DND-41 (cell line): ENCODE results near the gene DHCR7.

Experiments
- ATAC-seq: fragments of 200-7000 bp; cut with Tn5 transposase; 3 replicates; pipeline ENCODE4 v1.9.1; 2021; ENCODE audit warnings: low read depth; ENCODE audit not compliant: insufficient read depth
- DNase-seq: peaks from one replicate; pipeline ENCODE4 v3.0.0-alpha.2; 2020
- H2AFZ ChIP-seq: 2 replicates; pipeline ENCODE4 v1.6.0; 2012; ENCODE audit warnings: low read depth, low read length
- H3K27ac ChIP-seq: 2 replicates; pipeline ENCODE4 v1.5.1; 2012; ENCODE audit warnings: low read length, inconsistent platforms
- H3K27me3 ChIP-seq: fragments of 200-600 bp; sonication (generic); 2 replicates; pipeline ENCODE4 v1.6.0; 2012; ENCODE audit warnings: low read length, mild to moderate bottlenecking, inconsistent platforms; ENCODE audit not compliant: insufficient read depth, poor library complexity
- H3K36me3 ChIP-seq: 2 replicates; pipeline ENCODE4 v1.5.1; 2012; ENCODE audit warnings: low read length, inconsistent platforms; ENCODE audit not compliant: insufficient read depth
- H3K4me1 ChIP-seq: 2 replicates; pipeline ENCODE4 v1.5.1; 2012; ENCODE audit warnings: mild to moderate bottlenecking, low read length; ENCODE audit not compliant: insufficient read depth
- H3K4me2 ChIP-seq: 2 replicates; pipeline ENCODE4 v1.6.0; 2012; ENCODE audit warnings: mild to moderate bottlenecking, moderate library complexity, low read length, inconsistent platforms; ENCODE audit not compliant: insufficient read depth
- H3K4me3 ChIP-seq, 2 experiments: fragments of 200-600 bp in 1 of 2; shearing (Covaris generic) in 1 of 2; 2 replicates each; pipeline ENCODE4 v1.5.1; 2012 to 2016; ENCODE audit warnings: inconsistent platforms in 2 of 2, low read length in 2 of 2, mild to moderate bottlenecking in 2 of 2, low read depth in 1 of 2, moderate library complexity in 1 of 2
- H3K79me2 ChIP-seq: 2 replicates; pipeline ENCODE4 v1.6.0; 2012; ENCODE audit warnings: low read length, inconsistent platforms; ENCODE audit not compliant: insufficient read depth
- H3K9ac ChIP-seq: 2 replicates; pipeline ENCODE4 v1.6.0; 2012; ENCODE audit warnings: low read depth, mild to moderate bottlenecking, inconsistent platforms, low read length, moderate library complexity
- H3K9me3 ChIP-seq: 2 replicates; pipeline ENCODE4 v1.5.1; 2012; ENCODE audit warnings: low read length, moderate library complexity, mild to moderate bottlenecking, inconsistent platforms; ENCODE audit not compliant: insufficient read depth, severe bottlenecking
- H4K20me1 ChIP-seq: 2 replicates; pipeline ENCODE4 v1.6.0; 2012; ENCODE audit warnings: low read length; ENCODE audit not compliant: insufficient read depth
- CTCF ChIP-seq: IDR thresholded peaks from 2 replicates; pipeline ENCODE4 v1.5.1; 2012; ENCODE audit warnings: borderline replicate concordance, low read length, moderate library complexity, mild to moderate bottlenecking; ENCODE audit not compliant: poor library complexity, severe bottlenecking; ENCODE audit errors: extremely low read depth
- EZH2 ChIP-seq: IDR thresholded peaks from 3 replicates; pipeline ENCODE4 v1.6.1; 2012; ENCODE audit warnings: borderline replicate concordance, low read depth, mild to moderate bottlenecking, moderate library complexity, low read length, inconsistent platforms; ENCODE audit not compliant: severe bottlenecking

Gene DHCR7

GRCh38 chr11:71434576-71435130 is 13.5 kb downstream of the DHCR7 start:
- peaks cover 49% of the 10 kb centered on the region for H3K36me3 ChIP-seq
- H3K9ac ChIP-seq = no peak overlapping the region
- no peaks in the 10 kb centered on the region for H3K27me3 ChIP-seq
- H3K9me3 ChIP-seq = no peaks in the 10 kb centered on the region
- H3K79me2 ChIP-seq = no peaks in the 10 kb centered on the region
- H4K20me1 ChIP-seq = peaks cover 19% of the 10 kb centered on the region
- no peak overlapping the region for H3K27ac ChIP-seq
- H3K4me2 ChIP-seq = no peak overlapping the region
- no peak overlapping the region for H3K4me3 ChIP-seq
- DNase-seq (no peak), ATAC-seq (no peak)
- H3K4me1 ChIP-seq = no peaks in the 10 kb centered on the region
- no peak overlapping the region for H2AFZ ChIP-seq
- TF ChIP-seq CTCF = no peak
- TF ChIP-seq EZH2 = no peak

- Histone ChIP-seq H3K9me3 (no peaks in the 10 kb centered on the region), H3K4me1 (no peaks in the 10 kb centered on the region), H3K27me3 (no peaks in the 10 kb centered on the region), H3K4me2 (no peak overlapping the region), H4K20me1 (peaks cover 19% of the 10 kb centered on the region), H3K36me3 (peaks cover 42% of the 10 kb centered on the region), H2AFZ (no peak overlapping the region), H3K27ac (no peak overlapping the region), H3K79me2 (no peaks in the 10 kb centered on the region), H3K9ac (no peak overlapping the region), H3K4me3 (no peak overlapping the region)
- DNase-seq (no peak), ATAC-seq (no peak)
- no peak for TF ChIP-seq CTCF
- no peak for TF ChIP-seq EZH2
These were observed 14.3 kb downstream of the DHCR7 start for GRCh38 chr11:71433648-71434450.

GRCh38 chr11:71432761-71433647 is 15.2 kb downstream of the DHCR7 start:
- Histone ChIP-seq H3K4me2 (no peak overlapping the region), H3K27ac (no peak overlapping the region), H3K9me3 (no peaks in the 10 kb centered on the region), H4K20me1 (peaks cover 19% of the 10 kb centered on the region), H3K4me3 (no peak overlapping the region), H3K79me2 (no peaks in the 10 kb centered on the region), H3K4me1 (no peaks in the 10 kb centered on the region), H2AFZ (no peak overlapping the region), H3K27me3 (no peaks in the 10 kb centered on the region), H3K36me3 (peaks cover 34% of the 10 kb centered on the region), H3K9ac (no peak overlapping the region)
- DNase-seq (no peak), ATAC-seq (peak; percentile 35; the same call in 1 of the 3 replicates)
- no peak for TF ChIP-seq CTCF
- TF ChIP-seq EZH2 = no peak
